H54 (cell line): ENCODE measurements around the gene CHGA.

ENCODE experiments used
- DNase-seq: peaks from one replicate; pipeline ENCODE4 v3.0.0; 2011; ENCODE audit warnings: low spot score, mixed read lengths; ENCODE audit not compliant: insufficient read length
- FAIRE-seq: peaks from 3 replicates; lab custom pipeline; 2011; peaks lifted over from hg19 to GRCh38; lab: Jason Lieb, UNC
- POLR2A ChIP-seq: IDR thresholded peaks from 2 replicates; pipeline ENCODE4 v1.6.1; 2011; ENCODE audit warnings: low read depth, mild to moderate bottlenecking, low read length

CHGA gene

GRCh38 chr14:92949496-92950192 lies 26.7 kb downstream of the CHGA start:
- DNase-seq (no peak), FAIRE-seq (no peak)
- no peak for TF ChIP-seq POLR2A

- no peak for DNase-seq
- no peak for FAIRE-seq
- TF ChIP-seq POLR2A: no peak
Observed at GRCh38 chr14:92950193-92950540, 27.2 kb downstream of the CHGA start.

- FAIRE-seq: no peak
- no peak for DNase-seq
- no peak for TF ChIP-seq POLR2A
Observed at GRCh38 chr14:92950773-92951172, 27.8 kb downstream of the CHGA start.

- FAIRE-seq (no peak), DNase-seq (no peak)
- TF ChIP-seq POLR2A: no peak
Observed at GRCh38 chr14:92951261-92951660, 28.3 kb downstream of the CHGA start.

- TF ChIP-seq POLR2A: no peak
- peak; percentile 91 for DNase-seq
- FAIRE-seq: peak; percentile 68
Observed at GRCh38 chr14:92951912-92952471, 29.0 kb downstream of the CHGA start.

- TF ChIP-seq POLR2A: no peak
- no peak for FAIRE-seq
- no peak for DNase-seq
Observed at GRCh38 chr14:92952481-92953298, 29.7 kb downstream of the CHGA start.

- TF ChIP-seq POLR2A: no peak
- FAIRE-seq: no peak
- no peak for DNase-seq
Observed at GRCh38 chr14:92953526-92953925, 30.6 kb downstream of the CHGA start.

- FAIRE-seq (no peak), DNase-seq (no peak)
- no peak for TF ChIP-seq POLR2A
Observed at GRCh38 chr14:92954933-92955332, 32.0 kb downstream of the CHGA start.

- DNase-seq (no peak), FAIRE-seq (no peak)
- no peak for TF ChIP-seq POLR2A
Observed at GRCh38 chr14:92955381-92955780, 32.4 kb downstream of the CHGA start.

GRCh38 chr14:92956961-92957360 lies 34.0 kb downstream of the CHGA start:
- no peak for TF ChIP-seq POLR2A
- FAIRE-seq: no peak
- no peak for DNase-seq

GRCh38 chr14:92958373-92959188 lies 35.6 kb downstream of the CHGA start:
- DNase-seq: no peak
- no peak for TF ChIP-seq POLR2A
- no peak for FAIRE-seq

GRCh38 chr14:92959189-92959531 lies 36.2 kb downstream of the CHGA start:
- FAIRE-seq (no peak), DNase-seq (no peak)
- no peak for TF ChIP-seq POLR2A

- DNase-seq (no peak), FAIRE-seq (no peak)
- no peak for TF ChIP-seq POLR2A
Observed at GRCh38 chr14:92959761-92960680, 37.1 kb downstream of the CHGA start.
